ENCODE measurements around the gene BUD13. TPM values are rescaled to one million over a fixed set of nuclear protein-coding genes. Genes with fewer than 3 reads are reported as not detected.

Gene BUD13
- total and polyA plus RNA-seq, 10 of the 15 experiments (the other 5 are each of a cell fraction or from before 2014, with no cell fraction given): 10.9 to 36.5 (median 24.7) TPM

- Histone ChIP-seq H3K36me3 (ENCODE audit: control insufficient read depth in 2 of 2, insufficient read depth in 2 of 2, low read length in 1 of 2) (no peaks in the 10 kb centered on the region), H3K27ac (ENCODE audit: control insufficient read depth, insufficient read depth) (no peak overlapping the region), H3K4me2 (ENCODE audit: control insufficient read depth, insufficient read depth) (no peak overlapping the region), H3K4me1 (ENCODE audit: control insufficient read depth, insufficient read depth, low read length) (no peaks in the 10 kb centered on the region), H4K20me1 (ENCODE audit: control insufficient read depth, insufficient read depth) (no peaks in the 10 kb centered on the region), H2AFZ (ENCODE audit: control insufficient read depth, low read depth, low read length) (no peak overlapping the region), H3K79me2 (ENCODE audit: control insufficient read depth, insufficient read depth, low read length) (no peaks in the 10 kb centered on the region), H3K4me3 (no peak overlapping the region), H3K9ac (ENCODE audit: control insufficient read depth, insufficient read depth, low read length) (no peak overlapping the region), H3K27me3 (replicated peaks in 1 of 2; ENCODE audit: control insufficient read depth in 2 of 2, insufficient read depth in 2 of 2, low read length in 1 of 2) (no peaks in the 10 kb centered on the region), H3K9me3 (replicated peaks; ENCODE audit: control insufficient read depth, insufficient read depth, low read length) (no peaks in the 10 kb centered on the region)
- no peak for TF ChIP-seq CHD4 (IDR thresholded peaks at IDR 0.05)
- POLR2A ChIA-PET: interaction anchor here (0.6 kb wide), 1 partner anchor 34 kb away, joined by 3 read pairs; no protein-coding TSS in a partner anchor
- RAD21 ChIA-PET (ENCODE audit: unreplicated experiment): no interaction called here
- no TSS peak for BruUV-seq (replicated peaks)
- in situ Hi-C loops (cut with MboI) (no loop called here), intact Hi-C loops (cut with micrococcal nuclease; ENCODE audit: unreplicated experiment) (no loop called here)
- SMC1A ChIA-PET (ENCODE audit: uncharacterized antibody, unreplicated experiment): interaction anchor here (1.1 to 1.4 kb wide), 2 partner anchors 31 to 150 kb away, joined by 3 read pairs; no protein-coding TSS in a partner anchor
- ATAC-seq: no peak
- FAIRE-seq: no peak
- 28% methylated on average over 5 of the region's 5 CpGs for WGBS (ENCODE audit: insufficient coverage, insufficient replicate concordance, low lambda C conversion rate, missing lambda C conversion rate)
- no peak for DNase-seq (ENCODE audit: low read depth, low spot score)
- CTCF ChIA-PET: interaction anchor here (2.9 to 3.2 kb wide), 2 partner anchors 13 to 32 kb away, joined by 10 to 17 read pairs; partner anchors contain the start of gene APOA5
These were observed 49.8 kb upstream of the BUD13 start for GRCh38 chr11:116822575-116822974.

- no peak overlapping the region for H3K9ac ChIP-seq (ENCODE audit: control insufficient read depth, insufficient read depth, low read length)
- H3K4me3 ChIP-seq: no peak overlapping the region
- no peak for DNase-seq (ENCODE audit: low read depth, low spot score)
- CTCF ChIA-PET: interaction anchor here (0.5 to 3.2 kb wide), 3 partner anchors 14 to 313 kb away, joined by 4 to 17 read pairs (median 10); partner anchors contain the start of gene APOA5
- H3K27ac ChIP-seq (ENCODE audit: control insufficient read depth, insufficient read depth): no peak overlapping the region
- in situ Hi-C loops (cut with MboI) (no loop called here), intact Hi-C loops (cut with micrococcal nuclease; ENCODE audit: unreplicated experiment) (no loop called here)
- no peaks in the 10 kb centered on the region for H3K79me2 ChIP-seq (ENCODE audit: control insufficient read depth, insufficient read depth, low read length)
- RAD21 ChIA-PET (ENCODE audit: unreplicated experiment): interaction anchor here (1.0 kb wide), 2 partner anchors 16 to 30 kb away, joined by 3 read pairs; partner anchors contain the start of genes APOA1 and APOA5
- BruUV-seq (replicated peaks): no TSS peak
- H3K4me1 ChIP-seq (ENCODE audit: control insufficient read depth, insufficient read depth, low read length): no peaks in the 10 kb centered on the region
- ATAC-seq: no peak
- POLR2A ChIA-PET: interaction anchor here (1.0 kb wide), 1 partner anchor 10 kb away, joined by 3 read pairs; no protein-coding TSS in a partner anchor
- H3K9me3 ChIP-seq (replicated peaks; ENCODE audit: control insufficient read depth, insufficient read depth, low read length): no peaks in the 10 kb centered on the region
- SMC1A ChIA-PET (ENCODE audit: uncharacterized antibody, unreplicated experiment): interaction anchor here (1.4 kb wide), 1 partner anchor 32 kb away, joined by 3 read pairs; no protein-coding TSS in a partner anchor
- no peaks in the 10 kb centered on the region for H3K36me3 ChIP-seq (ENCODE audit: control insufficient read depth in 2 of 2, insufficient read depth in 2 of 2, low read length in 1 of 2)
- H4K20me1 ChIP-seq (ENCODE audit: control insufficient read depth, insufficient read depth): no peaks in the 10 kb centered on the region
- 65% methylated on average over 51 of the region's 51 CpGs for WGBS (ENCODE audit: insufficient coverage, insufficient replicate concordance, low lambda C conversion rate, missing lambda C conversion rate)
- H2AFZ ChIP-seq (ENCODE audit: control insufficient read depth, low read depth, low read length): no peak overlapping the region
- H3K27me3 ChIP-seq (replicated peaks in 1 of 2; ENCODE audit: control insufficient read depth in 2 of 2, insufficient read depth in 2 of 2, low read length in 1 of 2): no peaks in the 10 kb centered on the region
- no peak for FAIRE-seq
- no peak overlapping the region for H3K4me2 ChIP-seq (ENCODE audit: control insufficient read depth, insufficient read depth)
- TF ChIP-seq ZNF687 (IDR thresholded peaks at IDR 0.05): no peak
- TF ChIP-seq JUNB (IDR thresholded peaks at IDR 0.05): no peak
- TF ChIP-seq TAF1 (IDR thresholded peaks at IDR 0.05; ENCODE audit: borderline replicate concordance, low read depth, low read length): no peak
- TF ChIP-seq JUND (IDR thresholded peaks at IDR 0.05; ENCODE audit: low read depth, low read length): no peak
- TF ChIP-seq SMAD1 (IDR thresholded peaks at IDR 0.05; ENCODE audit: low read depth, partially characterized antibody): no peak
- no peak for TF ChIP-seq TCF3 (IDR thresholded peaks at IDR 0.05; ENCODE audit: borderline replicate concordance, insufficient read depth, low read depth, low read length)
- no peak for TF ChIP-seq PAX8 (IDR thresholded peaks at IDR 0.05)
- TF ChIP-seq CBX5 (IDR thresholded peaks at IDR 0.05; ENCODE audit: low read depth): no peak
- TF ChIP-seq NFYB (IDR thresholded peaks at IDR 0.05; ENCODE audit: insufficient read depth, low read depth, low read length): no peak
- no peak for TF ChIP-seq ZSCAN29 (IDR thresholded peaks at IDR 0.05)
These were observed 48.5 kb upstream of the BUD13 start for GRCh38 chr11:116821050-116821918.
